WTC11 (cell line): ENCODE data around the gene TNIP2. TPM values are rescaled to one million over a fixed set of nuclear protein-coding genes. Genes with fewer than 3 reads are reported as not detected.
"Not testable (repeated sequence)": the region's sequence is repeated elsewhere in the genome, so short reads cannot be mapped to it uniquely, and the experiment has no call there.

ENCODE experiments used
- ATAC-seq: fragments of 200-7000 bp; cut with Tn5 transposase; 2 replicates; pipeline ENCODE4 v1.10.0; 2021; ENCODE audit warnings: mild to moderate bottlenecking, moderate library complexity
- CTCF ChIA-PET: fragments of 300-600 bp; sonication (Branson Sonifier 250); formaldehyde crosslinking; loops from one replicate; lab custom pipeline; 2021; ENCODE audit warnings: antibody characterized with exemption; lab: Charles Lee
- POLR2A ChIA-PET: fragments of 350-600 bp; sonication (Branson Sonifier 250); formaldehyde crosslinking; loops from one replicate; lab custom pipeline; 2021; ENCODE audit warnings: antibody characterized with exemption; lab: Charles Lee
- DNase-seq: peaks from one replicate; pipeline ENCODE4 v3.0.0; 2021; ENCODE audit warnings: low spot score
- H3K27ac Mint-ChIP-seq: 2 replicates; pipeline ENCODE4 v1.8.0; 2021; ENCODE audit warnings: mixed read lengths
- H3K27me3 Mint-ChIP-seq: 2 replicates; pipeline ENCODE4 v1.8.0; 2021; ENCODE audit warnings: low read depth, mild to moderate bottlenecking, moderate library complexity, mixed read lengths
- H3K36me3 Mint-ChIP-seq: 2 replicates; pipeline ENCODE4 v1.8.0; 2021; ENCODE audit warnings: mixed read lengths
- H3K4me1 Mint-ChIP-seq: 2 replicates; pipeline ENCODE4 v1.8.0; 2022; ENCODE audit warnings: mixed read lengths
- H3K4me3 Mint-ChIP-seq: 2 replicates; pipeline ENCODE4 v1.8.0; 2021; ENCODE audit warnings: mild to moderate bottlenecking, moderate library complexity, mixed read lengths
- H3K9me3 Mint-ChIP-seq: 2 replicates; pipeline ENCODE4 v1.8.0; 2021; ENCODE audit warnings: mixed read lengths
- CBFB ChIP-seq: sonication (generic); formaldehyde crosslinking; IDR thresholded peaks from 2 replicates; pipeline ENCODE4 v1.8.1; 2022; ENCODE audit warnings: mild to moderate bottlenecking, low read depth, missing genetic modification reagents
- CDX4 ChIP-seq: fragments of 250-450 bp; sonication (Bioruptor Pico); IDR thresholded peaks from 2 replicates; pipeline ENCODE4 v1.9.0; 2021; ENCODE audit warnings: moderate library complexity, mild to moderate bottlenecking, inconsistent platforms, borderline replicate concordance
- CREM ChIP-seq: sonication (generic); formaldehyde crosslinking; IDR thresholded peaks from 2 replicates; pipeline ENCODE4 v1.8.1; 2022; ENCODE audit warnings: mild to moderate bottlenecking, missing genetic modification reagents, moderate library complexity
- E2F5 ChIP-seq: sonication (generic); formaldehyde crosslinking; IDR thresholded peaks from 2 replicates; pipeline ENCODE4 v1.8.1; 2022; ENCODE audit warnings: mild to moderate bottlenecking, moderate library complexity, missing genetic modification reagents
- ELF4 ChIP-seq: sonication (generic); formaldehyde crosslinking; IDR thresholded peaks from 2 replicates; pipeline ENCODE4 v1.8.1; 2022; ENCODE audit warnings: low read depth, mild to moderate bottlenecking, moderate library complexity, missing genetic modification reagents
- FOXP4 ChIP-seq: sonication (generic); formaldehyde crosslinking; IDR thresholded peaks from 2 replicates; pipeline ENCODE4 v1.8.0; 2022; ENCODE audit warnings: mild to moderate bottlenecking, missing genetic modification reagents
- NFYB ChIP-seq: sonication (generic); formaldehyde crosslinking; conservative IDR thresholded peaks from 2 replicates; pipeline ENCODE4 v1.8.0; 2022; ENCODE audit warnings: low read depth, missing genetic modification reagents
- OVOL2 ChIP-seq: fragments of 250-450 bp; sonication (Bioruptor Pico); IDR thresholded peaks from 2 replicates; pipeline ENCODE4 v1.9.0; 2021; ENCODE audit warnings: mild to moderate bottlenecking, borderline replicate concordance
- PREB ChIP-seq: sonication (generic); formaldehyde crosslinking; IDR thresholded peaks from 2 replicates; pipeline ENCODE4 v1.8.1; 2022; ENCODE audit warnings: mild to moderate bottlenecking, missing genetic modification reagents, moderate library complexity, borderline replicate concordance
- RORB ChIP-seq: fragments of 250-450 bp; sonication (Bioruptor Pico); IDR thresholded peaks from 2 replicates; pipeline ENCODE4 v1.9.0; 2021; ENCODE audit warnings: mild to moderate bottlenecking
- total RNA-seq: library from RNA; stranded (reverse); gene quantifications from 3 replicates; pipeline ENCODE4 v1.2.3, GENCODE V29; 2021

TNIP2 gene
- total RNA-seq, 1 experiment from 2014 or later: 44.4 TPM

GRCh38 chr4:2767046-2767704 is 11.0 kb upstream of the TNIP2 start (continued):
- TF ChIP-seq E2F5: no peak

GRCh38 chr4:2765832-2766526 is 9.8 kb upstream of the TNIP2 start:
- CTCF ChIA-PET: no interaction called here
- no peak for TF ChIP-seq ELF4 (CRISPR knock-in tag)
- no peak for TF ChIP-seq CDX4 (CRISPR knock-in tag)
- TF ChIP-seq OVOL2 (CRISPR knock-in tag): no peak
- TF ChIP-seq RORB: no peak
- TF ChIP-seq CBFB: no peak
- no peak for TF ChIP-seq PREB (CRISPR knock-in tag)
- no peak for ATAC-seq
- H3K9me3 Mint-ChIP-seq: peaks cover 21% of the 10 kb centered on the region
- H3K4me1 Mint-ChIP-seq: peaks cover 24% of the 10 kb centered on the region
- H3K4me3 Mint-ChIP-seq: no peak overlapping the region
- H3K27ac Mint-ChIP-seq: no peak overlapping the region
- POLR2A ChIA-PET: interaction anchor here (0.7 kb wide), 1 partner anchor 133 kb away, joined by 3 read pairs; no protein-coding TSS in a partner anchor
- H3K36me3 Mint-ChIP-seq: no peaks in the 10 kb centered on the region
- no peak for DNase-seq
- peaks cover 6% of the 10 kb centered on the region; the same call in 1 of the 2 replicates for H3K27me3 Mint-ChIP-seq

GRCh38 chr4:2763511-2763967 is 7.4 kb upstream of the TNIP2 start:
- DNase-seq: peak; percentile 45
- CTCF ChIA-PET: interaction anchor here (0.7 to 2.9 kb wide), 18 partner anchors 12 to 215 kb away, joined by 3 to 17 read pairs (median 4); partner anchors contain the start of gene SH3BP2
- peak overlapping the region; percentile 45 for H3K4me3 Mint-ChIP-seq
- peaks cover 16% of the 10 kb centered on the region for H3K4me1 Mint-ChIP-seq
- peaks cover 21% of the 10 kb centered on the region for H3K9me3 Mint-ChIP-seq
- no peak for TF ChIP-seq CREM
- TF ChIP-seq FOXP4 (CRISPR knock-in tag): 0 out of 2 replicates have a peak, but pooled peaks have one; percentile 7
- TF ChIP-seq, all 79 proteins: peak for 1
- POLR2A ChIA-PET: no interaction called here
- no peaks in the 10 kb centered on the region for H3K36me3 Mint-ChIP-seq
- H3K27me3 Mint-ChIP-seq: peaks cover 6% of the 10 kb centered on the region; the same call in 1 of the 2 replicates
- ATAC-seq: no peak; the same call in 1 of the 2 replicates
- no peak overlapping the region for H3K27ac Mint-ChIP-seq

GRCh38 chr4:2762486-2763370 is 6.6 kb upstream of the TNIP2 start:
- TF ChIP-seq NFYB (CRISPR knock-in tag): peak; percentile 79
- TF ChIP-seq, all 79 proteins: peak for 1; not testable (repeated sequence) for 78
- Mint-ChIP-seq H3K4me1 (peaks cover 12% of the 10 kb centered on the region), H3K27ac (0 out of 2 replicates have a peak overlapping the region, but pooled peaks have one; percentile 41), H3K9me3 (peaks cover 21% of the 10 kb centered on the region)
- ATAC-seq, DNase-seq, H3K36me3 Mint-ChIP-seq, H3K27me3 Mint-ChIP-seq, POLR2A ChIA-PET, H3K4me3 Mint-ChIP-seq: not testable (repeated sequence)
- CTCF ChIA-PET: interaction anchor here (0.9 to 2.9 kb wide), 12 partner anchors 23 to 226 kb away, joined by 3 to 17 read pairs (median 6); partner anchors contain the start of genes FAM193A and SH3BP2
